Loucy (cell line): ENCODE results near the gene AKAP6.

ENCODE experiments used
- H2AFZ ChIP-seq: fragments of 200-600 bp; sonication (generic); 2 replicates; pipeline ENCODE4 v1.6.0; 2016; ENCODE audit warnings: antibody characterized with exemption, mild to moderate bottlenecking, low read length, moderate library complexity
- H3F3A ChIP-seq: fragments of 200-600 bp; 2 replicates; pipeline ENCODE4 v1.6.0; 2016; ENCODE audit warnings: antibody characterized with exemption, low read depth, mild to moderate bottlenecking
- H3K27me3 ChIP-seq: fragments of 200-600 bp; sonication (generic); 2 replicates; pipeline ENCODE4 v1.6.1; 2014; ENCODE audit warnings: low read length, mild to moderate bottlenecking; ENCODE audit not compliant: insufficient read depth, poor library complexity, severe bottlenecking
- H3K36me3 ChIP-seq: fragments of 200-600 bp; sonication (generic); 2 replicates; pipeline ENCODE4 v1.6.1; 2016; ENCODE audit warnings: low read length; ENCODE audit not compliant: insufficient read depth
- H3K4me1 ChIP-seq: fragments of 200-600 bp; sonication (generic); 2 replicates; pipeline ENCODE4 v1.5.1; 2014; ENCODE audit warnings: low read length, mild to moderate bottlenecking; ENCODE audit not compliant: insufficient read depth, poor library complexity, severe bottlenecking
- H3K4me2 ChIP-seq: fragments of 200-600 bp; sonication (generic); 2 replicates; pipeline ENCODE4 v1.6.0; 2014; ENCODE audit warnings: antibody characterized with exemption, low read length, low read depth, mild to moderate bottlenecking; ENCODE audit not compliant: poor library complexity, severe bottlenecking
- H3K4me3 ChIP-seq: fragments of 200-600 bp; sonication (generic); 2 replicates; pipeline ENCODE4 v1.5.1; 2014; ENCODE audit warnings: low read length, mild to moderate bottlenecking, mixed read lengths; ENCODE audit not compliant: poor library complexity, severe bottlenecking
- H3K79me2 ChIP-seq: fragments of 200-600 bp; sonication (generic); 2 replicates; pipeline ENCODE4 v1.6.1; 2014; ENCODE audit warnings: low read length; ENCODE audit not compliant: insufficient read depth
- H3K9ac ChIP-seq: fragments of 200-600 bp; sonication (generic); 2 replicates; pipeline ENCODE4 v1.6.0; 2014; ENCODE audit warnings: mild to moderate bottlenecking, low read depth, low read length, moderate library complexity; ENCODE audit not compliant: poor library complexity, severe bottlenecking
- H3K9me2 ChIP-seq: fragments of 200-600 bp; sonication (generic); replicated peaks from 2 replicates; pipeline ENCODE4 v1.6.1; 2016; ENCODE audit warnings: low read depth, low read length, mixed read lengths
- H3K9me3 ChIP-seq: fragments of 200-600 bp; sonication (generic); 2 replicates; pipeline ENCODE4 v1.6.1; 2014; ENCODE audit warnings: mild to moderate bottlenecking, antibody characterized with exemption, low read length, low read depth; ENCODE audit not compliant: insufficient read depth
- H4K20me1 ChIP-seq: fragments of 200-600 bp; sonication (generic); 2 replicates; pipeline ENCODE4 v1.6.0; 2014; ENCODE audit warnings: antibody characterized with exemption, low read length, mild to moderate bottlenecking; ENCODE audit not compliant: insufficient read depth, poor library complexity, severe bottlenecking
- EZH2phosphoT487 ChIP-seq: fragments of 200-600 bp; IDR thresholded peaks from 2 replicates; pipeline ENCODE4 v1.6.1; 2018; ENCODE audit warnings: antibody characterized with exemption, mild to moderate bottlenecking, moderate library complexity, borderline replicate concordance
- TF ChIP-seq, protein P1 (sequence below): fragments of 200-600 bp; sonication (generic); conservative IDR thresholded peaks from 2 replicates; pipeline ENCODE4 v1.5.1; 2014; ENCODE audit warnings: mild to moderate bottlenecking, antibody characterized with exemption, low read length

The AKAP6 gene

DNA sequence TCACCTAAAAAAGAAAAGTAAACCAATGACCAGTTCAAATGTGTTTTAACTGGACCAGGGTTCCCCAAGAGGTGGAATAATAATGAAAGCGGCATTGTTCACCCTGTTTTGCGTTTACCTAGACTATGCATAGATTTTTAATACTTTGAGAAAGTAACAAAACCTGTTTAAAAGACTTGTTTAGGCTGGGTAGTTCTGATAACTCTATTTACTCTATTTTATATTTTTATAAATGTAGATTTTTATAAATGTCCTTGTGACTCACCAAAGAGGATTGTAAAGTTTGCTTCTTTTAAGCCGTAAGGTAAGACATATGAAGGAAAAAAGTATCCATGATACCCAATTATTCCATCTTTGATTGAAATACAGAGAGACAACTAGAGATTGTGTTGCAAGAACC, 321.6 kb downstream of the AKAP6 start:
- Histone ChIP-seq H3K4me3 (no peak overlapping the region), H3K79me2 (no peaks in the 10 kb centered on the region), H3K9me3 (no peaks in the 10 kb centered on the region), H3K9me2 (no peaks in the 10 kb centered on the region), H3K9ac (no peak overlapping the region), H3K27me3 (no peaks in the 10 kb centered on the region), H2AFZ (no peak overlapping the region), H3K36me3 (no peaks in the 10 kb centered on the region), H3K4me2 (no peak overlapping the region), H3K4me1 (no peaks in the 10 kb centered on the region), H3F3A (no peaks in the 10 kb centered on the region), H4K20me1 (no peaks in the 10 kb centered on the region)
- no peak for TF ChIP-seq EZH2phosphoT487
- TF ChIP-seq, protein P1, sequence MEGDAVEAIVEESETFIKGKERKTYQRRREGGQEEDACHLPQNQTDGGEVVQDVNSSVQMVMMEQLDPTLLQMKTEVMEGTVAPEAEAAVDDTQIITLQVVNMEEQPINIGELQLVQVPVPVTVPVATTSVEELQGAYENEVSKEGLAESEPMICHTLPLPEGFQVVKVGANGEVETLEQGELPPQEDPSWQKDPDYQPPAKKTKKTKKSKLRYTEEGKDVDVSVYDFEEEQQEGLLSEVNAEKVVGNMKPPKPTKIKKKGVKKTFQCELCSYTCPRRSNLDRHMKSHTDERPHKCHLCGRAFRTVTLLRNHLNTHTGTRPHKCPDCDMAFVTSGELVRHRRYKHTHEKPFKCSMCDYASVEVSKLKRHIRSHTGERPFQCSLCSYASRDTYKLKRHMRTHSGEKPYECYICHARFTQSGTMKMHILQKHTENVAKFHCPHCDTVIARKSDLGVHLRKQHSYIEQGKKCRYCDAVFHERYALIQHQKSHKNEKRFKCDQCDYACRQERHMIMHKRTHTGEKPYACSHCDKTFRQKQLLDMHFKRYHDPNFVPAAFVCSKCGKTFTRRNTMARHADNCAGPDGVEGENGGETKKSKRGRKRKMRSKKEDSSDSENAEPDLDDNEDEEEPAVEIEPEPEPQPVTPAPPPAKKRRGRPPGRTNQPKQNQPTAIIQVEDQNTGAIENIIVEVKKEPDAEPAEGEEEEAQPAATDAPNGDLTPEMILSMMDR, result no peak

DNA sequence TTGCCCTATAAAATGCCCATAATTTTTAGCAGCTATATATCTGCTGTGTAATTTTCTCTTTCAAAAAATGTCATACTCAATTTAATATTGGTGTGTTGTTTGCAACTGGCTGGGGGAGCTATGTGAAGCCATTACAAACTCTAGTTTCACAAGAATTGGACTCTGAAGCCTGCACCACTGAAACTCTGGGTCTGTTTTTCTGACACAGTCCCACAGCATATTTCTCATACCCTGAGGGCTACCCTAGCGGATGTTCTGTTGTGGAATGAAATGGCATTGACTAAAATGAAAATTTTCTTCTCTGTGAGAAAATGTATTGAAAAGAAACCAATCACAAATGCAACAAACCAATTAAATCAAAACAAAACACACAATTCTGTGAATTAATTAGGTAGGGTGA, 325.0 kb downstream of the AKAP6 start:
- Histone ChIP-seq H3K9me2 (no peaks in the 10 kb centered on the region), H3F3A (no peaks in the 10 kb centered on the region), H3K79me2 (no peaks in the 10 kb centered on the region), H3K36me3 (no peaks in the 10 kb centered on the region), H3K27me3 (no peaks in the 10 kb centered on the region), H4K20me1 (no peaks in the 10 kb centered on the region), H2AFZ (no peak overlapping the region), H3K9ac (no peak overlapping the region), H3K4me2 (no peak overlapping the region), H3K9me3 (no peaks in the 10 kb centered on the region), H3K4me1 (no peaks in the 10 kb centered on the region), H3K4me3 (no peak overlapping the region)
- no peak for TF ChIP-seq EZH2phosphoT487
- TF ChIP-seq, protein P1, result no peak

DNA sequence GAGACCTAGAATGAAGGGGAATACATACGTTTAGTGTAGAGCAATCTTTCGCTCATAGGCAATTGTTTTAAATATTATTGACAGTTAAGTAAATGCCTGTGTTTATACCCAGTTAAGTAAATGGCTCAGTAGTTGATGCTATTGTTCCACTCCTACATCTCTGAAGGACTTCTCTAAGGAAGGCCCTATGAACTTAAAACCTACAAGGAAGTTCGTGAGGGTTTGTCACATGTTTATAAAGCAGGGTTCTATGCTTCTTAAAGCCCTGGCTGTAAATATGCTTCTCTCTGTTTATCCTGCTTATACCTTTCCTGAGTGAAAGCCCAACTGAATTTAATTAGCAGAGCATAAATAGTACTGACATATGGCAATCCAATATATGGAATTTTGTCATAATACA, 327.5 kb downstream of the AKAP6 start:
- H3F3A ChIP-seq, result no peaks in the 10 kb centered on the region
- no peak overlapping the region for H3K4me3 ChIP-seq
- no peaks in the 10 kb centered on the region for H3K79me2 ChIP-seq
- H2AFZ ChIP-seq, result no peak overlapping the region
- H3K36me3 ChIP-seq, result no peaks in the 10 kb centered on the region
- no peaks in the 10 kb centered on the region for H3K27me3 ChIP-seq
- TF ChIP-seq, protein P1, result no peak
- TF ChIP-seq EZH2phosphoT487, result no peak
- H4K20me1 ChIP-seq, result no peaks in the 10 kb centered on the region
- H3K4me1 ChIP-seq, result no peaks in the 10 kb centered on the region
- no peak overlapping the region for H3K9ac ChIP-seq
- no peak overlapping the region for H3K4me2 ChIP-seq
- H3K9me2 ChIP-seq, result no peaks in the 10 kb centered on the region
- no peaks in the 10 kb centered on the region for H3K9me3 ChIP-seq
